Activated CD8-positive, alpha-beta T cell treated with anti-CD3 and anti-CD28 coated beads for 36 hours (primary cell): ENCODE results near the gene SP100. TPM values are rescaled to one million over a fixed set of nuclear protein-coding genes. Genes with fewer than 3 reads are reported as not detected.
A peak's percentile ranks its signal among the peaks of the same experiment; 100 is the strongest.
"Not testable (repeated sequence)": the region's sequence is repeated elsewhere in the genome, so short reads cannot be mapped to it uniquely, and the experiment has no call there.

ENCODE experiments used
- ATAC-seq: fragments of 200-7000 bp; cut with Tn5 transposase; one replicate; pipeline ENCODE4 v1.10.0; 2021; ENCODE audit warnings: mild to moderate bottlenecking, moderate library complexity
- CTCF ChIA-PET: fragments of 350-600 bp; sonication (Branson Sonifier 250); formaldehyde crosslinking; loops from one replicate; lab custom pipeline; 2021; ENCODE audit warnings: antibody characterized with exemption; lab: Charles Lee
- POLR2A ChIA-PET: fragments of 350-600 bp; sonication (Branson Sonifier 250); formaldehyde crosslinking; loops from one replicate; lab custom pipeline; 2021; ENCODE audit warnings: antibody characterized with exemption; lab: Charles Lee
- DNase-seq: peaks from one replicate; pipeline ENCODE4 v3.0.0-alpha.2; 2020
- H3K27ac Mint-ChIP-seq: one replicate; pipeline ENCODE4 v1.8.0; 2021; ENCODE audit warnings: mild to moderate bottlenecking, mixed read lengths
- H3K27me3 Mint-ChIP-seq: one replicate; pipeline ENCODE4 v1.8.0; 2021; ENCODE audit warnings: mixed read lengths
- H3K36me3 Mint-ChIP-seq: one replicate; pipeline ENCODE4 v1.8.0; 2021; ENCODE audit warnings: low read depth, mixed read lengths
- H3K4me1 Mint-ChIP-seq: one replicate; pipeline ENCODE4 v1.8.0; 2021; ENCODE audit warnings: low read depth, mixed read lengths
- H3K4me3 Mint-ChIP-seq: one replicate; pipeline ENCODE4 v1.8.0; 2021; ENCODE audit warnings: mild to moderate bottlenecking, moderate library complexity, mixed read lengths
- H3K9me3 Mint-ChIP-seq: one replicate; pipeline ENCODE4 v1.8.0; 2021; ENCODE audit warnings: mixed read lengths
- intact Hi-C: fragments of 100-400 bp; cut with micrococcal nuclease; formaldehyde crosslinking; loops from one replicate; pipeline ENCODE4 v1.10.0; 2022
- total RNA-seq, 2 experiments: library from RNA; stranded (reverse); gene quantifications; one replicate each; pipeline ENCODE4 v1.2.3, GENCODE V29; 2021
- TF ChIP-seq, protein P1 (sequence below): fragments of 200-600 bp; IDR thresholded peaks from one replicate; pipeline ENCODE4 v1.8.0; 2022; ENCODE audit warnings: antibody characterized with exemption, mild to moderate bottlenecking

The SP100 gene
- total RNA-seq, 2 experiments from 2014 or later = 108 TPM

- H3K4me1 Mint-ChIP-seq = peaks cover 54% of the 10 kb centered on the region
- peaks cover 16% of the 10 kb centered on the region for H3K9me3 Mint-ChIP-seq
- TF ChIP-seq, protein P1, sequence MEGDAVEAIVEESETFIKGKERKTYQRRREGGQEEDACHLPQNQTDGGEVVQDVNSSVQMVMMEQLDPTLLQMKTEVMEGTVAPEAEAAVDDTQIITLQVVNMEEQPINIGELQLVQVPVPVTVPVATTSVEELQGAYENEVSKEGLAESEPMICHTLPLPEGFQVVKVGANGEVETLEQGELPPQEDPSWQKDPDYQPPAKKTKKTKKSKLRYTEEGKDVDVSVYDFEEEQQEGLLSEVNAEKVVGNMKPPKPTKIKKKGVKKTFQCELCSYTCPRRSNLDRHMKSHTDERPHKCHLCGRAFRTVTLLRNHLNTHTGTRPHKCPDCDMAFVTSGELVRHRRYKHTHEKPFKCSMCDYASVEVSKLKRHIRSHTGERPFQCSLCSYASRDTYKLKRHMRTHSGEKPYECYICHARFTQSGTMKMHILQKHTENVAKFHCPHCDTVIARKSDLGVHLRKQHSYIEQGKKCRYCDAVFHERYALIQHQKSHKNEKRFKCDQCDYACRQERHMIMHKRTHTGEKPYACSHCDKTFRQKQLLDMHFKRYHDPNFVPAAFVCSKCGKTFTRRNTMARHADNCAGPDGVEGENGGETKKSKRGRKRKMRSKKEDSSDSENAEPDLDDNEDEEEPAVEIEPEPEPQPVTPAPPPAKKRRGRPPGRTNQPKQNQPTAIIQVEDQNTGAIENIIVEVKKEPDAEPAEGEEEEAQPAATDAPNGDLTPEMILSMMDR = no peak
- POLR2A ChIA-PET = interaction anchor here (0.7 to 0.9 kb wide), 2 partner anchors 18 to 307 kb away, joined by 3 to 4 read pairs; no protein-coding TSS in a partner anchor
- H3K36me3 Mint-ChIP-seq = peaks cover 77% of the 10 kb centered on the region
- no peak for ATAC-seq
- intact Hi-C loops = no loop called here
- CTCF ChIA-PET = no interaction called here
- H3K27me3 Mint-ChIP-seq = no peaks in the 10 kb centered on the region
- DNase-seq = peak; percentile 28
- H3K27ac Mint-ChIP-seq = peak overlapping the region; percentile 28
- H3K4me3 Mint-ChIP-seq = no peak overlapping the region
Observed at GRCh38 chr2:230435431-230435830, 19.4 kb downstream of the SP100 start.

GRCh38 chr2:230439121-230439520 lies 23.1 kb downstream of the SP100 start:
- H3K4me3 Mint-ChIP-seq = peak overlapping the region; percentile 69
- H3K36me3 Mint-ChIP-seq = peaks cover 76% of the 10 kb centered on the region
- CTCF ChIA-PET, intact Hi-C loops, ATAC-seq, H3K27me3 Mint-ChIP-seq, H3K9me3 Mint-ChIP-seq, DNase-seq: not testable (repeated sequence)
- POLR2A ChIA-PET = interaction anchor here (0.6 kb wide), 1 partner anchor 41 kb away, joined by 3 read pairs; no protein-coding TSS in a partner anchor
- peak overlapping the region; percentile 97 for H3K27ac Mint-ChIP-seq
- peaks cover 69% of the 10 kb centered on the region for H3K4me1 Mint-ChIP-seq

GRCh38 chr2:230439590-230439989 lies 23.6 kb downstream of the SP100 start:
- peaks cover 66% of the 10 kb centered on the region for H3K4me1 Mint-ChIP-seq
- TF ChIP-seq, protein P1 = no peak
- ATAC-seq = peak; percentile 48

DNA sequence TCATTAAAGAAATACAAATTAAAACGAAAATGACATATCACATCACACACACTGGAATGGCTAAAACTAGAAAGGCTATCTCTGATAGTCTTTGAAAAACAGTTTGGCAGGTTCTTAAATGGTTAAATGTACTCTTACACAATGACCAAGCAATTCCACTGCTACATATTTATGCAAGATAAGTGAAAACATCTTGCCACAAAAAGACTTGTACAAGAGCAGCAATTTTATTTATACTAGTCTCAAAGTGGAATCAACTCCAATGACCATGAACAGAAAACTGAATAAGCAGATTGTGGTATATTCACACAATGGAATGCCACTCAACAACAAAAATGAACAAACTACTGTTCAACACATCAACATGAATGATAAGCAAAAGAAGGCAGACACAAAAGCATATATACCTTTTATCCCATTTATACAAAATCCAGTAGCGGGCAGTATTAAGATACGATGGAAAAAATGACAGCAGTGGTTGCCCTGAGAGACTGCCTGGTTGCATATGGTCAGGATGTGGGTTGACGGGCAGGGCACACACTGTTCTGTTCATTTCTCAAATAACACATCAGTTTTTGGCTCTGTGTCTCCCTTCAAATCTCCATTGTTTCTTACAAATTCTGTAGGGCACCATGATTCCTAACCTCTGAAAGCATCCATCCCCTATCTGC lies 25.4 kb downstream of the SP100 start:
- H3K27me3 Mint-ChIP-seq = no peaks in the 10 kb centered on the region
- peak overlapping the region; percentile 43 for H3K4me3 Mint-ChIP-seq
- POLR2A ChIA-PET = interaction anchor here (0.7 kb wide), 1 partner anchor 256 kb away, joined by 3 read pairs; no protein-coding TSS in a partner anchor
- TF ChIP-seq, protein P1 = no peak
- intact Hi-C loops = loop anchor here (10.0 kb wide), 2 partner anchors 217 to 353 kb away; partner anchors contain the start of gene SP140
- H3K36me3 Mint-ChIP-seq = peaks cover 74% of the 10 kb centered on the region
- DNase-seq = peak; percentile 82
- CTCF ChIA-PET = no interaction called here
- peaks cover 61% of the 10 kb centered on the region for H3K4me1 Mint-ChIP-seq
- H3K27ac Mint-ChIP-seq = peak overlapping the region; percentile 89
- ATAC-seq = peak; percentile 87
- peaks cover 3% of the 10 kb centered on the region for H3K9me3 Mint-ChIP-seq

More at GRCh38 chr2:230439590-230439989, 23.6 kb downstream of the SP100 start:
- intact Hi-C loops = no loop called here
- ChIA-PET POLR2A (interaction anchor here (0.6 kb wide), 1 partner anchor 42 kb away, joined by 3 read pairs; no protein-coding TSS in a partner anchor), CTCF (interaction anchor here (1.2 kb wide), 1 partner anchor 11 kb away, joined by 3 read pairs; no protein-coding TSS in a partner anchor)
- Mint-ChIP-seq H3K27ac (peak overlapping the region; percentile 97), H3K36me3 (peaks cover 76% of the 10 kb centered on the region), H3K27me3 (no peaks in the 10 kb centered on the region), H3K9me3 (peaks cover 8% of the 10 kb centered on the region), H3K4me3 (peak overlapping the region; percentile 69)
- DNase-seq = no peak

GRCh38 chr2:230443541-230443940 lies 27.5 kb downstream of the SP100 start:
- ATAC-seq = no peak
- peak; percentile 36 for DNase-seq
- CTCF ChIA-PET = interaction anchor here (1.0 kb wide), 1 partner anchor 14 kb away, joined by 3 read pairs; no protein-coding TSS in a partner anchor
- POLR2A ChIA-PET = no interaction called here
- Mint-ChIP-seq H3K36me3 (peaks cover 78% of the 10 kb centered on the region), H3K27ac (no peak overlapping the region), H3K27me3 (no peaks in the 10 kb centered on the region), H3K4me1 (peaks cover 79% of the 10 kb centered on the region), H3K9me3 (no peaks in the 10 kb centered on the region), H3K4me3 (no peak overlapping the region)
- TF ChIP-seq, protein P1 = no peak
- intact Hi-C loops = loop anchor here (10.0 kb wide), 2 partner anchors 219 to 351 kb away; partner anchors contain the start of gene SP140
